GM13977 (cell line): Measurements from ENCODE around the gene NECTIN3.

Source experiments
- DNase-seq: peaks from one replicate; pipeline ENCODE4 v3.0.0; 2012; ENCODE audit warnings: low spot score
- in situ Hi-C: fragments of 300-500 bp; cut with MboI; formaldehyde crosslinking; loops from one replicate; pipeline ENCODE4 v1.12.0; 2022; ENCODE audit warnings: low sequenced_read_pairs, low pct_unique_long_range_greater_than_20kb, mixed read lengths, inconsistent platforms; ENCODE audit not compliant: unreplicated experiment
- TF ChIP-seq, protein P1 (sequence below): IDR thresholded peaks from 2 replicates; pipeline ENCODE4 v1.5.1; 2012; ENCODE audit warnings: mild to moderate bottlenecking, control low read depth; ENCODE audit not compliant: insufficient read depth; ENCODE audit errors: extremely low read depth, missing control alignments

Gene NECTIN3

DNA sequence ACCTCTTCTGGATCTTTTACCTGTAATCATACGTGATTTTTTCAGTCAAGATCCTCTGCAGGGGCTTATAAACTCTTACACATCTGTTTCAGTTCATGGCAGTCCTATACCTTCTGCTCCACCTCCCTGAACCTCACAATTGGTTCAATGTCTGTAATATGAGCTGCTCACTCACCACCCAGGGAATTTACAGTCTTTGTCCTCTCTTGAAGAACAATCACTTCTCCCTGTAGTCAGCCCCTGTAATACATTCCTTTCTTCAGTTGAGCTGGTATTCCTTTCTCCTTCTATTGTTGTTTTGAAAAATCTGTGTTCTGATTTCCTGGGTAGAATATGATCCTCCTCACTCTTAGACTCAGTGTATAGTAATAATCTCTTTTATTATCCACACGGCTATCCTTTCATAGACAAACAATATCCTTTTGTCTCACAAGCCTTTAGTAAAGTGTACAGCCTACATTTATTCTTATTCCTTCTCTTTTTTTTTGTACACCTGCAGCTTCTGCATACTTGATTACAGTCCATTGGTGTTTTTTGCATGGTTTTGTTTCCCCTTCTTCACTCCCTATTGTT lies 101.8 kb downstream of the NECTIN3 start:
- no peak for DNase-seq
- in situ Hi-C loops = no loop called here
- TF ChIP-seq, protein P1, sequence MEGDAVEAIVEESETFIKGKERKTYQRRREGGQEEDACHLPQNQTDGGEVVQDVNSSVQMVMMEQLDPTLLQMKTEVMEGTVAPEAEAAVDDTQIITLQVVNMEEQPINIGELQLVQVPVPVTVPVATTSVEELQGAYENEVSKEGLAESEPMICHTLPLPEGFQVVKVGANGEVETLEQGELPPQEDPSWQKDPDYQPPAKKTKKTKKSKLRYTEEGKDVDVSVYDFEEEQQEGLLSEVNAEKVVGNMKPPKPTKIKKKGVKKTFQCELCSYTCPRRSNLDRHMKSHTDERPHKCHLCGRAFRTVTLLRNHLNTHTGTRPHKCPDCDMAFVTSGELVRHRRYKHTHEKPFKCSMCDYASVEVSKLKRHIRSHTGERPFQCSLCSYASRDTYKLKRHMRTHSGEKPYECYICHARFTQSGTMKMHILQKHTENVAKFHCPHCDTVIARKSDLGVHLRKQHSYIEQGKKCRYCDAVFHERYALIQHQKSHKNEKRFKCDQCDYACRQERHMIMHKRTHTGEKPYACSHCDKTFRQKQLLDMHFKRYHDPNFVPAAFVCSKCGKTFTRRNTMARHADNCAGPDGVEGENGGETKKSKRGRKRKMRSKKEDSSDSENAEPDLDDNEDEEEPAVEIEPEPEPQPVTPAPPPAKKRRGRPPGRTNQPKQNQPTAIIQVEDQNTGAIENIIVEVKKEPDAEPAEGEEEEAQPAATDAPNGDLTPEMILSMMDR = no peak

- DNase-seq = no peak
- in situ Hi-C loops = no loop called here
- TF ChIP-seq, protein P1 = no peak
Measured at GRCh38 chr3:111173906-111174305, 102.3 kb downstream of the NECTIN3 start.

DNA sequence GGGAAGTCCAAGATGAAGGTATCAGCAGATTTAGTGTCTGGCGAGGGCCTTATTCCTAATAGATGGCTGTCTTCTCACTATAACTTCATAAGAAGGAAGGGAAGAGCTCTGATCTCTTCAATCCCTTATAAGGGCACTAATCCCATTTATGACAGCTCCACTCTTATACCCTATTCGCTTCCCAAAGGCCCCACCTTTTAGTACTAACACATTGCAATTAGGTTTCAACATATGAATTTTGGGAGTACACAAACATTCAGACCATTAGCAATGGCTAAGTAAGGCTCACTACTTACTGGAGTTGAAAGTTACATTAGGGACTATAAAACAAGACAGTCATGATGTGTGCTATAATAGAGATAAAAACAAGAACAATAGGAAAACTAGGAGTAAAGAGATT lies 118.9 kb downstream of the NECTIN3 start:
- no peak for DNase-seq
- in situ Hi-C loops = no loop called here
- TF ChIP-seq, protein P1 = no peak

DNA sequence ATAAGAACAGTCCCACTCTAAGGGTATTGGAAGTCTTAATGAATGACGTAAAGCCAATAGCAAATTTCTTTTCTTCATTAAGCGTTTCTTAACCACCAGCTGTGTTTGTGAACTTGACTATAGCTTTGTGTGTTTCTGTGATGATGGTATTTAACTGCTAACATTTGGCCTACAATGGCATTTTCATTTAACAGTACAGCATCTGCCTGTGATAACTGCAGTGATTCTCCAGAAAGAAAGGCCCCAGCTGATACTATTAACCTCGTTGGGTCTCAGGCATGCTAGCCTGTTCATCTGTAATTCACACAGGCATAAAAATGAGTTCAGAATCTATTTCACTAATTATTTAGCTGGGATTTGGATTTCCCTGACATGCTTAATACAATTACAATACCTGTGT lies 121.9 kb downstream of the NECTIN3 start:
- TF ChIP-seq, protein P1 = no peak
- no peak for DNase-seq
- in situ Hi-C loops = no loop called here

DNA sequence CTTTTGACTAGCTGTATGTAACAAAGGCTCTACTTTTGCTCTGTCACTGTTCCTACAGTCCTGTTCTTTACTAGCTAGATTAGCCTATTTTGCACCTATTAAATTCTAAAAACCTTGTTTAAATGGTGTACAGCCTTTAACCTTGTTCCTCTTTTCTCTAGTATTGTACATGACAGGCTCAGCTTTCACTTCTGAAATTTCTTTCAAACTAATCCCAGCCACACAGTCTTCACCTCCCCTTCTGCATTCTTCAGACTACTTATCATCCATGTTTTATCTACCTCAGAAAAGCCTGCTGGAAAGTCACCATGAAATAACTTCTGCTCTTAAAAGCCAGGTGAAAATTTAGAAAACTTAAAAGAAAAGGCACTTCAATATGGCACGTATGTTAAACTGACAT lies 122.4 kb downstream of the NECTIN3 start:
- in situ Hi-C loops = no loop called here
- no peak for DNase-seq
- TF ChIP-seq, protein P1 = no peak

GRCh38 chr3:111197485-111197884 lies 125.9 kb downstream of the NECTIN3 start:
- in situ Hi-C loops = no loop called here
- TF ChIP-seq, protein P1 = no peak
- DNase-seq = no peak

DNA sequence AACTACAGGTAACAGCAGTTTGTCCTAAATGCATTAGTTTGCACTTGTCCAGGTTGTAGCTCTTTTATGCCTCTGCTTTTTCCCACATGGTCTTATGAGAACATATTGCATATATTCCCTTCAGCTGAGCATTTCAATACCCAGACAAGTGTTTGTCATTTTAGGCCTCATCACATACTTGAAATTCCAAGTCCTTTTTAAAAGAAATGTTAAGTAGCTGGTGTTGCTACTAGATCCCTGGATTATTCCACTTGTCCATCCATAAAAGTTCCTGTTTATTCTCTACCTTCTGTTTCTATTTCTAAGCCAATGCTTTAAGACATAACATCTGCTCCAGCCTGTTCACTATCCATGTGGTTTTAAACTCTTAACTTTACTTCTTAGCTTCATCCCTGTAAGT lies 128.4 kb downstream of the NECTIN3 start:
- in situ Hi-C loops = no loop called here
- TF ChIP-seq, protein P1 = no peak
- no peak for DNase-seq
